GM21717 (cell line): ENCODE results near the gene ANKLE1.
"Not testable (repeated sequence)": the region's sequence is repeated elsewhere in the genome, so short reads cannot be mapped to it uniquely, and the experiment has no call there.

Experiments used
- ATAC-seq: cut with Tn5 transposase; IDR thresholded peaks from one replicate; pipeline ENCODE4 v1.9.1; 2021; ENCODE audit warnings: mild to moderate bottlenecking, moderate library complexity; ENCODE audit not compliant: unreplicated experiment

The ANKLE1 gene

GRCh38 chr19:17246681-17247425 lies 34.8 kb upstream of the ANKLE1 start:
- ATAC-seq: no peak

DNA sequence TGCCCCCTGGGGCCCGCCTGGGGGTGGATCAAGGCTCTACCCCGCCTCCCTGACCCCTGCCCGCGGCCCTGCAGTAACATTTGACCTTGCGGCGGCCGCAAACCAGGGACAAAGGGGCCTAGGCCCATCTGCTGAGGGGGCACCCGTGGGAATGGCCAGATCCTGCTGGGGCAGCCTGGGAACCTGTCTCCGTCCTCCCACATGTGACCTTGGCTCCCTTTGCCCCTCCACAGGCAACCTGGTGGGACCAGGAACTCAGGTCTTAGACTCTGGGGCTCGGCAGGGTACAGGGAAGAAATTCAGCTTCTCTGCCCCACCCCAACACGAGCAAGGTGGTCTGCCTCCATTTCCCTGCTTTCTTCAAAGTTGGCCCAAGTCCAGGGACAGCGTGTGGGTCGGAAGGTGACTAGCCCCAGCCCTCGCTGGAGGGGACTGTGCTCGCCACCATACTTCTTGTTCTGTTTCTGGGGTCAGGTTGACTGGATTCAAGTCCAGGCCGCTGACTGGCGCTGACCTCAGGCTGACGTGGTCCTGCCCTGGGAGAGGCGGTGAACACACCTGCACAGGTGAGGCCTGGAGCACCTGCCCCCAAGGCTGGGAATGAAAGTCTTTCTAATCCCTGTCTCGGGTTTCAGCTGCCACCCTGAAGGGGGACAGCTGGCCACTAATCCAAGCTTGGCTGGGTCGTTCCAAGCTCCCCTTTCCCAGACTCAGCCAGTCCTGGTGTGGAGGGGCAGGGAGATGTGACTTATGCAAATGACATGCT lies 33.5 kb upstream of the ANKLE1 start:
- no peak for ATAC-seq

- no peak for ATAC-seq
Observed at GRCh38 chr19:17249887-17250548, 31.7 kb upstream of the ANKLE1 start.

- no peak for ATAC-seq
Observed at GRCh38 chr19:17254636-17255035, 27.1 kb upstream of the ANKLE1 start.

GRCh38 chr19:17255150-17255621 lies 26.5 kb upstream of the ANKLE1 start:
- ATAC-seq: no peak

GRCh38 chr19:17256130-17256529 lies 25.6 kb upstream of the ANKLE1 start:
- no peak for ATAC-seq

- no peak for ATAC-seq
Observed at GRCh38 chr19:17259118-17259780, 22.5 kb upstream of the ANKLE1 start.

DNA sequence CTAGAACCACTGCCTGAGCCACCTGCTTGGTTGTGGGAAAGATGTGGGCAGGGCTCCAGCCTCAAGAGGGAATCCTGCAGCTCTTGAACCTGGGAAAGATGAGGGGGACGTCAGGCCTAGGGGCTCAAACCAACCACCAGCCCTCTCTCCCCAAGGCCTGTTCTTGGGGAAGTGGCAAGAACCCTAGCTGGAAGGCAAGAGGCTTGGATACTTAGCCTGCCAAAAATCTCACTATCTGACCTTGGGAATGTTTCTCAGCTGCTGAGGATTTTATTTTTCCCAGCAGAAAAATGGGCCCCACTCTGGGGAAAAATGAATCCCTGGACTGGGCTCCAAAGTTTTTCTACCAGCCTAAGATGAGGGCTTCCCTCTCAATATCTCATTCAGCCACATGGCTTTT lies 21.8 kb upstream of the ANKLE1 start:
- ATAC-seq: no peak

DNA sequence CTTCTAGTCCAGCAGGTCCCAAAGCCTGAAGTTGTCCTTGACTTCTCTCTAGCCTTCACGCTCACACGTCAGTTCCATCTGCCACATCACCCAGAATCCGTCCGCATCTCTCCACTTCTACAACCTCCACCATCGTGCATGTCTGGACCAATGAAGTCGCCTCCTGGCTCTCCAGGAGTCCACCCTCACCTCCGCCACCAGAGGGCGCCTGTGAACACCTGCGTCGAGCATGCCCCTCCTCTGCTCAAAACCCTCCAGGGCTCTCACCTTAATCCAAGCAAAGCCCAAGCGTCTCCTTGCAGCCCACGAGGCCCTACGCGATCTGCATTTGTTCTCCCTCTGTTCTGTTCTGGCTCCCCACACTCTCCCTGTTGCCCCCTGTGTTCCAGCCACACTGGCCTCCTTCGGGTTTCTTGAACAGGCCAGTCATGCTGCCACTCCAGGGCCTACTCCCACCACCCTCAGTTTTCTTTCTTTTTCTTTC lies 20.8 kb upstream of the ANKLE1 start:
- no peak for ATAC-seq

- no peak for ATAC-seq
Observed at GRCh38 chr19:17262557-17262956, 19.1 kb upstream of the ANKLE1 start.

GRCh38 chr19:17263712-17264640 lies 17.7 kb upstream of the ANKLE1 start:
- ATAC-seq: no peak

DNA sequence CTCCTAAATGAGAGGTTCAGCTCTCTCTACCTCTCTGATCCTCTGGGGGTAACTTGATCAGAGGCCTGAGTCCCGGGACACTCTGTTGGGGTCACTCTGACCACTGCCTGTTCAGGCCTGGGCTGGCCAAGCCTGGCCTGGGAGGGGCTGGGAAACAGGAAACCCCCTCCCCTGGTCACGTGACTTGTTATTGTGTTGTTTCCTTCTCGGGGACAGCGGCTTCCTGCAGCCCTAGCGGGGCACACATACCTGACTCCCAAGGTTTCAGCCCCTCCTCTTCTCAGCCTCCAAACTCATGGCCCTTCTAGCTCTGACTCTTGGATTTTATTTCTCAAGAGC lies 17.1 kb upstream of the ANKLE1 start, which contains the start of gene USHBP1:
Gene USHBP1 (minus strand): TSS at position 105 of the 339 bp plus-strand sequence. CDS start 446 bp downstream, outside the sequence.
- no peak for ATAC-seq

DNA sequence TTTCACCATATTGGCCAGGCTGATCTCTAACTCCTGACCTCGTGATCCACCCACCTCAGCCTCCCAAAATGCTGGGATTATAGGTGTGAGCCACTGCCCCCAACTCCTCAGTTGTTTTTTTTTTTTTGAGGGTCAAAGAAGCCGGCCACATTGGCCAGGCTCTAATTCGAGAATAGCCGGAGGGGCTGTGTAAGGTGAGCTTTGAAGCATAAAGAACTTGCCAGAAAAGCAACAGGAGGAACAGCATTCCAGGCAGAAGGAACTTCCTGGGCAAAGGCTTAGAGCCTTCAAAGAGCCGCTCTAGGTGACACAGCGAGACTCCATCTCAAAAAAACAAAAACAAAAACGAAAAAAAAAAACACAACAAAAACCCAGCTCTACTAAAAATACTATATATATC lies 15.7 kb upstream of the ANKLE1 start:
- no peak for ATAC-seq

- ATAC-seq: no peak
Observed at GRCh38 chr19:17266589-17266974, 15.1 kb upstream of the ANKLE1 start.

DNA sequence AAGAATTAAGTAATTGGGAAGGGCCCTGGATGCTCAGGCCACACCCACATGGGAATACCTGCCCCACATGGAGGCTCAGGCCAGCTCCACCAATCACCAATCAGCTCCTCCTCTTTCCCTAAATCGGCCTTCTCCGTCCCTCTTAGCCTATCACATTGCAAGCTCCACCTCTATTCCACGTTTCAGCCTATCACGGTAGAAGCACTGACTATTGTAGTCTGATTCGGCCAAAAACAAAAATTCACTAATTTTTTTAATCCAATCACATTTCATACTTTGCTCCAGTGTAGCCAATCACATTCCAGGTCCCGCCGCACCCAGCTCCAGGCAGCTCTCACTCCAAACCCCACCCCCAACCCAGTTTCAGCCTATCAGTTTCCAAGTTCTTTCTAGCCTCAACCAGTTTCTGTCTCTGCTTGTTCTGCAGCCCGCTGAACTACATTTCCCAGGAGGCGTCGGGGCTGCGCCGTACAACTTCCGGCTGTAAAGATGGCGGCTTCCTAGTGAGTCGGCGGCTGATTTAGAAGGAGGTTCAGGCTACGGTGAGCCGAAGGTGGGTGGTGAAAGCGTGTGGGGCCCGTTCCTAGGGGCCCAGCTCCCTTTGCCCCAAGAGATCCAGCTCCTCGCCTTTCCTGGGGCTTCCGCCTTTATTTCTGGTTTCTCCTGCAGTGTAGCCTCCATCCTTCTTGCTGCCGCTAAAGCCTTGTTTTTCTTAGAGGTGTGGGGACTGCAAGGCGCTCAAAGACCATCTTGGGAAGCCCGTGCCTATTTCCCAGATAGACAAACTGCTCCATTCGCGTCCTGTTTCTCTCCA lies 14.5 kb upstream of the ANKLE1 start, which contains the start of gene BABAM1:
Gene BABAM1 (plus strand): TSS at position 469 of the 814 bp plus-strand sequence. CDS start 1,364 bp downstream, outside the sequence.
- ATAC-seq: peak; percentile 80

DNA sequence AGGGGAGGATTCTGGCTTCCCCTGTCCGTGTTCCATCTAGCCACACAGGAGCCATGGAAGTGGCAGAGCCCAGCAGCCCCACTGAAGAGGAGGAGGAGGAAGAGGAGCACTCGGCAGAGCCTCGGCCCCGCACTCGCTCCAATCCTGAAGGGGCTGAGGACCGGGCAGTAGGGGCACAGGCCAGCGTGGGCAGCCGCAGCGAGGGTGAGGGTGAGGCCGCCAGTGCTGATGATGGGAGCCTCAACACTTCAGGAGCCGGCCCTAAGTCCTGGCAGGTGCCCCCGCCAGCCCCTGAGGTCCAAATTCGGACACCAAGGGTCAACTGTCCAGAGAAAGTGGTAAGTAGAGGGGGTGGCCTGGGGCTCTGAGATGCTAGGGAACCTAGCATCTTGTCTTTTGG lies 12.9 kb upstream of the ANKLE1 start:
- no peak for ATAC-seq

GRCh38 chr19:17274892-17275291 lies 6.8 kb upstream of the ANKLE1 start:
- not testable (repeated sequence) for ATAC-seq

GRCh38 chr19:17275441-17276175 lies 6.1 kb upstream of the ANKLE1 start:
- no peak for ATAC-seq
